ENCODE measurements around the gene SCN4B.

DNA sequence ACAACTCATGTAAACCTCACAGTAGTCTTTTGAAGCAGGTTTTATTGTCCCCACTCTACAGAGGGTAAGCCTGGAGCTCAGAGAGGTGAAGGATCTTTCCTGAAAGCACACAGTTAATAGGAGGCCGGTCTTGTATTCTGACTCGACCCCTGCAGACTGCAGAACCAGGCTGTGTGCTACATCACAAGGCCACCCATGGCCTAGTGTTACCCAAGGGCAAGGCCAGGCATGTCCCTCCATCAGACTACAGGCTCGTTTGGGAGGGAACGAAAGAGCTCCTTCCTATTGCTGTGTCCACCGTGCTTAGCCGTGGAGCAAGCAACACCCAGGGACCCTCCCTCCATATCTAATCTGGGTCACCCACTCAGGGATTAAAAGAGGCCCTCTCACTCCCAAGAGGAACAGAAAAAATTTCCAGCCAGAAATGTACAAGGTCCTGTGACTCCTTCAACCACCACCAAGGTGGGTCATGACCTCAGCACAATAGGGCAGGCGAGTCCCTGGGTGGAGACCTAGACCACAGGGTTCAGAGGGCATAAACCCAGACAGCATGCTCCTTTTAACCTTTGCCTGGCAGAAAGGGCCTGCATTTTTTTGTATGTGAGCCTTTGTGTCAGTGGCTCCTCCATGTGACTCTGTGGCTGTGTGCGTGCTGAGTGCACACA, 59.6 kb downstream of the SCN4B start:
- TF ChIP-seq POLR2AphosphoS5 (IDR thresholded peaks at IDR 0.05; ENCODE audit: insufficient read depth, low read depth, low read length) (no peak), EZH2 (IDR thresholded peaks at IDR 0.05; ENCODE audit: borderline replicate concordance, low read depth, low read length, severe bottlenecking) (no peak), FOS (IDR thresholded peaks at IDR 0.05; ENCODE audit: borderline replicate concordance, insufficient read depth, low read length) (no peak), POLR2A (IDR thresholded peaks at IDR 0.05; ENCODE audit: low read depth, low read length) (no peak), JUN (IDR thresholded peaks at IDR 0.05; ENCODE audit: borderline replicate concordance, insufficient read depth, insufficient read length, low read depth) (no peak)
- TF ChIP-seq, protein P1, sequence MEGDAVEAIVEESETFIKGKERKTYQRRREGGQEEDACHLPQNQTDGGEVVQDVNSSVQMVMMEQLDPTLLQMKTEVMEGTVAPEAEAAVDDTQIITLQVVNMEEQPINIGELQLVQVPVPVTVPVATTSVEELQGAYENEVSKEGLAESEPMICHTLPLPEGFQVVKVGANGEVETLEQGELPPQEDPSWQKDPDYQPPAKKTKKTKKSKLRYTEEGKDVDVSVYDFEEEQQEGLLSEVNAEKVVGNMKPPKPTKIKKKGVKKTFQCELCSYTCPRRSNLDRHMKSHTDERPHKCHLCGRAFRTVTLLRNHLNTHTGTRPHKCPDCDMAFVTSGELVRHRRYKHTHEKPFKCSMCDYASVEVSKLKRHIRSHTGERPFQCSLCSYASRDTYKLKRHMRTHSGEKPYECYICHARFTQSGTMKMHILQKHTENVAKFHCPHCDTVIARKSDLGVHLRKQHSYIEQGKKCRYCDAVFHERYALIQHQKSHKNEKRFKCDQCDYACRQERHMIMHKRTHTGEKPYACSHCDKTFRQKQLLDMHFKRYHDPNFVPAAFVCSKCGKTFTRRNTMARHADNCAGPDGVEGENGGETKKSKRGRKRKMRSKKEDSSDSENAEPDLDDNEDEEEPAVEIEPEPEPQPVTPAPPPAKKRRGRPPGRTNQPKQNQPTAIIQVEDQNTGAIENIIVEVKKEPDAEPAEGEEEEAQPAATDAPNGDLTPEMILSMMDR (IDR thresholded peaks at IDR 0.05; ENCODE audit: extremely low read depth in 1 of 2, insufficient read depth in 1 of 2, low read depth in 1 of 2, low read length in 2 of 2): no peak
